B cell (primary cell): ENCODE results near the gene TNFRSF19. TPM values are rescaled to one million over a fixed set of nuclear protein-coding genes. Genes with fewer than 3 reads are reported as not detected.

Experiments
- ATAC-seq: fragments of 200-7000 bp; cut with Tn5 transposase; one replicate; pipeline ENCODE4 v1.10.0; 2021; ENCODE audit warnings: low read depth, mild to moderate bottlenecking, moderate number of reproducible peaks, moderate library complexity
- CTCF ChIA-PET: fragments of 350-600 bp; sonication (Branson Sonifier 250); formaldehyde crosslinking; loops from one replicate; lab custom pipeline; 2021; ENCODE audit warnings: antibody characterized with exemption, inconsistent platforms; lab: Charles Lee
- POLR2A ChIA-PET: fragments of 350-600 bp; sonication (Branson Sonifier 250); formaldehyde crosslinking; loops from one replicate; lab custom pipeline; 2021; ENCODE audit warnings: antibody characterized with exemption; lab: Charles Lee
- DNase-seq: peaks from one replicate; pipeline ENCODE4 v3.0.0; 2013
- H2AFZ ChIP-seq: 2 replicates; pipeline ENCODE4 v1.6.1; 2012; ENCODE audit warnings: mild to moderate bottlenecking, low read depth, low read length; ENCODE audit not compliant: insufficient read depth, poor library complexity, severe bottlenecking
- H3K27ac ChIP-seq, 2 donors: 1 replicate in 1 of 2; 2 replicates in 1 of 2; pipeline ENCODE4 v1.5.1; 2012 to 2013; ENCODE audit warnings: low read length in 2 of 2, mild to moderate bottlenecking in 2 of 2, moderate library complexity in 1 of 2
- H3K27me3 ChIP-seq, 4 experiments: fragments of 200-600 bp in 1 of 4; sonication (generic) in 1 of 4; replicated peaks in 1 of 4; 1 replicate in 2 of 4; 2 replicates in 2 of 4; pipeline versions ENCODE4 v1.6.1 to v1.7.0; 2013 to 2016; ENCODE audit warnings: low read length in 3 of 4, mild to moderate bottlenecking in 2 of 4, mixed read lengths in 1 of 4, moderate library complexity in 1 of 4; ENCODE audit not compliant: insufficient read depth in 4 of 4, control insufficient read depth in 3 of 4; ENCODE audit errors: control extremely low read depth in 1 of 4
- H3K36me3 ChIP-seq, 2 experiments: replicated peaks in 1 of 2; 1 replicate in 1 of 2; 2 replicates in 1 of 2; pipeline versions ENCODE4 v1.6.1 to v1.7.1; 2013; ENCODE audit warnings: low read length in 1 of 2; ENCODE audit not compliant: insufficient read depth in 2 of 2, control insufficient read depth in 1 of 2; ENCODE audit errors: control extremely low read depth in 1 of 2, extremely low read depth in 1 of 2
- H3K4me1 ChIP-seq, 2 donors: fragments of 200-600 bp in 1 of 2; sonication (generic) in 1 of 2; 1 replicate in 1 of 2; 2 replicates in 1 of 2; pipeline versions ENCODE4 v1.5.1 to v1.6.1; 2013 to 2017; ENCODE audit warnings: low read length in 2 of 2; ENCODE audit not compliant: control insufficient read depth in 2 of 2, insufficient read depth in 2 of 2
- H3K4me2 ChIP-seq: replicated peaks from 2 replicates; pipeline ENCODE3; 2012; ENCODE audit warnings: mild to moderate bottlenecking, low read depth, low read length; ENCODE audit not compliant: poor library complexity, severe bottlenecking
- H3K4me3 ChIP-seq, 5 experiments: fragments of 200-600 bp in 1 of 5; sonication (generic) in 1 of 5; 1 replicate in 3 of 5; 2 replicates in 2 of 5; pipeline versions ENCODE4 v1.5.1 to v1.7.0; 2011 to 2016; ENCODE audit warnings: low read length in 4 of 5, mild to moderate bottlenecking in 4 of 5, low read depth in 2 of 5, control low read depth in 1 of 5, moderate library complexity in 1 of 5; ENCODE audit not compliant: insufficient read depth in 1 of 5; ENCODE audit errors: control extremely low read depth in 1 of 5, extremely low read depth in 1 of 5
- H3K79me2 ChIP-seq: fragments of 200-600 bp; sonication (generic); one replicate; pipeline ENCODE4 v1.6.0; 2016; ENCODE audit warnings: low read length; ENCODE audit not compliant: control insufficient read depth, insufficient read depth
- H3K9ac ChIP-seq: fragments of 200-600 bp; sonication (generic); 2 replicates; pipeline ENCODE4 v1.6.1; 2017; ENCODE audit warnings: mild to moderate bottlenecking, low read length, moderate library complexity
- H3K9me3 ChIP-seq, 3 donors: one replicate each; pipeline versions ENCODE4 v1.6.1 to v1.7.1; 2013; ENCODE audit warnings: low read length in 2 of 3; ENCODE audit not compliant: control insufficient read depth in 2 of 3, insufficient read depth in 1 of 3; ENCODE audit errors: control extremely low read depth in 1 of 3
- H4K20me1 ChIP-seq: 2 replicates; pipeline ENCODE4 v1.6.0; 2012; ENCODE audit warnings: mild to moderate bottlenecking, low read length; ENCODE audit not compliant: insufficient read depth, control insufficient read depth, poor library complexity, severe bottlenecking
- H3K27ac Mint-ChIP-seq: one replicate; pipeline ENCODE4 v1.8.0; 2021; ENCODE audit warnings: mixed read lengths
- H3K27me3 Mint-ChIP-seq: one replicate; pipeline ENCODE4 v1.8.0; 2021; ENCODE audit warnings: mixed read lengths
- H3K4me1 Mint-ChIP-seq: one replicate; pipeline ENCODE4 v1.8.0; 2021; ENCODE audit warnings: mixed read lengths
- H3K4me3 Mint-ChIP-seq: one replicate; pipeline ENCODE4 v1.8.0; 2021; ENCODE audit warnings: mixed read lengths
- H3K9me3 Mint-ChIP-seq: one replicate; pipeline ENCODE4 v1.8.0; 2022; ENCODE audit warnings: mixed read lengths; ENCODE audit not compliant: insufficient read depth
- EZH2 ChIP-seq: IDR thresholded peaks from 2 replicates; pipeline ENCODE4 v1.6.1; 2012; ENCODE audit warnings: borderline replicate concordance, low read depth, mild to moderate bottlenecking, moderate library complexity, low read length; ENCODE audit not compliant: insufficient read depth, poor library complexity, severe bottlenecking
- WGBS: methylation state at CpG from one replicate; pipeline ENCODE4 v1.1.5; 2013; ENCODE audit warnings: missing lambda C conversion rate; ENCODE audit not compliant: insufficient coverage; 5-methylcytosine and 5-hydroxymethylcytosine counted together
- intact Hi-C: fragments of 100-400 bp; cut with micrococcal nuclease; formaldehyde crosslinking; loops from one replicate; pipeline ENCODE4 v1.10.0; 2022
- polyA plus RNA-seq: library from polyadenylated mRNA; depleted of rRNA; stranded (reverse); fragments of >200 nt; gene quantifications from 2 replicates; pipeline ENCODE4 v1.2.3, GENCODE V29; 2012
- total RNA-seq, 2 donors: library from RNA; stranded (reverse); fragments of 120-200 nt in 1 of 2; gene quantifications; 1 replicate in 1 of 2; 2 replicates in 1 of 2; pipeline versions ENCODE4 v1.2.3 to v1.2.4, GENCODE V29; 2013 to 2022
- TF ChIP-seq, protein P1 (sequence below): fragments of 200-600 bp; IDR thresholded peaks from one replicate; pipeline ENCODE4 v1.8.0; 2022; ENCODE audit warnings: antibody characterized with exemption, mild to moderate bottlenecking

TNFRSF19 gene
- total and polyA plus RNA-seq, 2 donors (not counting 1 experiment from before 2014, with no cell fraction given): 0.36 TPM; not detected in 1

DNA sequence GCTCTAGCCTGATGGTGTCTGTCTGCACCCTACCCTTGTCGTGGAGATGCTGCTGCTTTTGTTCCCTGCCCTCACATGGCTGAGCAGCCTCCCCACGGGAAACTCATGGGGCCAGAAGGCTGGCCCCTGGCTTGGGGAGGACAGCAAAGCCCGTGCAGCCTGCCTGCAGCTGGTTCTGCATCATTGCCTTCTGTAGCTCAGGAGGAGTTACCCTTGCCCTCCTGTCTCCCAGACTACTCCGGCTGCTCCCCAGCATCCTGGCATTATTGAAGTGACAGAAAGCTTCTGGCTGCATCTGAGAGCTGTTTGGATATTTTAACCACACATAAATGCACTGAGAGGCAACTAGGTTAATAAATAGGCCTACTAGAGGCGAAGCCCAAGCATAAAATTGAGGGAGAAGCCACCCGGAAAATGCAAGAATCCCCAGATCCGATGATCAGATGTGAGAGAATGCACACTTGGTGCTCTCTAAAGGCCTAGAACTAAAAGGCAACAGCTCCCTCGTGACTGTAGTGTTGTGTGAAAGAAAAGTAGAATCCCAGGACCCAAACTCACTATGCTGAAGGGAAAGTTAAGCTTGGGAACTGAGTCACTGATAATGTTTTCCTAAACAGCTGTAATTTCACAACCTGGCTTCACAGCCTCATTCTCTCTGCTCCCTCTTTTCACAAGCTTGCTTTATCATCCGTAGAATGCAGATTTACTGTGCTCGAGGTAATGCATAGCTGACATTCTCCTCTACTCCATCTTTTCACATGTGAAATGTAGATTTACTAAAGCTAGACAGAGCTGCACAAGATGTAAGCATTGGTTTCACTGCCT is 110.8 kb downstream of the TNFRSF19 start:
- Histone ChIP-seq H3K9me3 (peaks cover 5 to 21% (median 13%) of the 10 kb centered on the region in 3 donors), H4K20me1 (no peaks in the 10 kb centered on the region), H3K27me3 (peaks cover 0 to 20% (median 2%) of the 10 kb centered on the region in 4 experiments), H3K4me2 (no peak overlapping the region), H3K36me3 (no peaks in the 10 kb centered on the region), H3K27ac (no peak overlapping the region), H3K4me3 (no peak overlapping the region), H3K4me1 (no peaks in the 10 kb centered on the region), H3K9ac (no peak overlapping the region), H2AFZ (no peak overlapping the region), H3K79me2 (no peaks in the 10 kb centered on the region)
- no peak for ATAC-seq
- ChIA-PET POLR2A (no interaction called here), CTCF (no interaction called here)
- H3K4me3 Mint-ChIP-seq: no peak overlapping the region
- WGBS: 92% methylated on average over 8 of the region's 10 CpGs
- DNase-seq: no peak
- no peaks in the 10 kb centered on the region for H3K9me3 Mint-ChIP-seq
- no peak for TF ChIP-seq EZH2
- TF ChIP-seq, protein P1, sequence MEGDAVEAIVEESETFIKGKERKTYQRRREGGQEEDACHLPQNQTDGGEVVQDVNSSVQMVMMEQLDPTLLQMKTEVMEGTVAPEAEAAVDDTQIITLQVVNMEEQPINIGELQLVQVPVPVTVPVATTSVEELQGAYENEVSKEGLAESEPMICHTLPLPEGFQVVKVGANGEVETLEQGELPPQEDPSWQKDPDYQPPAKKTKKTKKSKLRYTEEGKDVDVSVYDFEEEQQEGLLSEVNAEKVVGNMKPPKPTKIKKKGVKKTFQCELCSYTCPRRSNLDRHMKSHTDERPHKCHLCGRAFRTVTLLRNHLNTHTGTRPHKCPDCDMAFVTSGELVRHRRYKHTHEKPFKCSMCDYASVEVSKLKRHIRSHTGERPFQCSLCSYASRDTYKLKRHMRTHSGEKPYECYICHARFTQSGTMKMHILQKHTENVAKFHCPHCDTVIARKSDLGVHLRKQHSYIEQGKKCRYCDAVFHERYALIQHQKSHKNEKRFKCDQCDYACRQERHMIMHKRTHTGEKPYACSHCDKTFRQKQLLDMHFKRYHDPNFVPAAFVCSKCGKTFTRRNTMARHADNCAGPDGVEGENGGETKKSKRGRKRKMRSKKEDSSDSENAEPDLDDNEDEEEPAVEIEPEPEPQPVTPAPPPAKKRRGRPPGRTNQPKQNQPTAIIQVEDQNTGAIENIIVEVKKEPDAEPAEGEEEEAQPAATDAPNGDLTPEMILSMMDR: no peak
- H3K27me3 Mint-ChIP-seq: peaks cover 27% of the 10 kb centered on the region
- no peaks in the 10 kb centered on the region for H3K4me1 Mint-ChIP-seq
- H3K27ac Mint-ChIP-seq: no peak overlapping the region
- intact Hi-C loops: no loop called here

DNA sequence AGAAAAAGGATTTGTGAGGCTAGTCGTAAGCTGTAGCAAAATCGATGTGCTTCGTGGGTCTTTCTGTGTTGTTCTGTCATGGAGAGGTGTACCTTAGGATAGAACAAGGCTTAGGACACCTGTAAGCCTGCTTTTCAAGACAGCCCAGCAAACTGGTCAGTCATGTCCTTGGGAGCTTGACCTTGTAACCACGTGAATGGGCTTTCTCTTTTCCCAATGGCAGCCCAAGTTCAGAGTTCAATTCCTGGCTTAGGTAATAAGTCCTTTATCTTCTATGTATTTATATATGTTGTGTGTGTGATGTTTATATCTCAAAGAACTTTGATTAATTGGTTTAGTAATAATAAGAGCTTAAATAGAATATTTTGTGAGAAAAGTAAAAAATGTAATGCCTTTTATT is 112.9 kb downstream of the TNFRSF19 start:
- WGBS: 100% methylated on average over 1 of the region's 4 CpGs
- H3K27ac ChIP-seq: no peak overlapping the region
- H3K4me1 ChIP-seq: no peaks in the 10 kb centered on the region
- H3K4me2 ChIP-seq: no peak overlapping the region
- peaks cover 4 to 22% (median 5%) of the 10 kb centered on the region in 3 donors for H3K9me3 ChIP-seq
- POLR2A ChIA-PET: no interaction called here
- intact Hi-C loops: no loop called here
- H3K27ac Mint-ChIP-seq: no peak overlapping the region
- DNase-seq (no peak), ATAC-seq (no peak)
- H3K9me3 Mint-ChIP-seq: no peaks in the 10 kb centered on the region
- H3K4me1 Mint-ChIP-seq: no peaks in the 10 kb centered on the region
- no peak overlapping the region for H3K4me3 Mint-ChIP-seq
- TF ChIP-seq EZH2: no peak
- TF ChIP-seq, protein P1: no peak
- H4K20me1 ChIP-seq: no peaks in the 10 kb centered on the region
- H3K9ac ChIP-seq: no peak overlapping the region
- CTCF ChIA-PET: interaction anchor here (0.6 kb wide), 1 partner anchor 138 kb away, joined by 3 read pairs; no protein-coding TSS in a partner anchor
- no peaks in the 10 kb centered on the region for H3K36me3 ChIP-seq
- H2AFZ ChIP-seq: no peak overlapping the region
- H3K79me2 ChIP-seq: no peaks in the 10 kb centered on the region
- peaks cover 0 to 12% (median 2%) of the 10 kb centered on the region in 4 experiments for H3K27me3 ChIP-seq
- no peak overlapping the region for H3K4me3 ChIP-seq
- peaks cover 24% of the 10 kb centered on the region for H3K27me3 Mint-ChIP-seq
